Psoas muscle (tissue), 8 donors: ENCODE results near the gene PRSS21. TPM values are rescaled to one million over a fixed set of nuclear protein-coding genes. Genes with fewer than 3 reads are reported as not detected.

Source experiments
- ATAC-seq, 4 donors: fragments of 200-7000 bp; cut with Tn5 transposase; one replicate each; pipeline ENCODE4 v1.9.1; 2020; ENCODE audit warnings: moderate library complexity in 3 of 4, mild to moderate bottlenecking in 2 of 4
- DNase-seq, 2 donors: peaks; one replicate each; pipeline ENCODE4 v3.0.0-alpha.2; 2020
- H3K27ac ChIP-seq: fragments of 200-600 bp; one replicate; pipeline ENCODE4 v1.8.0; 2022
- H3K27me3 ChIP-seq, 3 donors: fragments of 200-600 bp in 1 of 3; one replicate each; pipeline versions ENCODE4 v1.6.1 to v1.8.0; 2013 to 2022; ENCODE audit warnings: low read length in 2 of 3, mild to moderate bottlenecking in 2 of 3, moderate library complexity in 1 of 3; ENCODE audit not compliant: insufficient read depth in 3 of 3
- H3K36me3 ChIP-seq, 2 donors: fragments of 200-600 bp in 1 of 2; one replicate each; pipeline versions ENCODE4 v1.6.1 to v1.8.0; 2013 to 2022; ENCODE audit warnings: low read depth in 1 of 2, mild to moderate bottlenecking in 1 of 2, moderate library complexity in 1 of 2; ENCODE audit not compliant: insufficient read depth in 1 of 2
- H3K4me1 ChIP-seq: fragments of 200-600 bp; one replicate; pipeline ENCODE4 v1.8.0; 2022
- H3K4me3 ChIP-seq: fragments of 200-600 bp; one replicate; pipeline ENCODE4 v1.8.0; 2022; ENCODE audit warnings: mild to moderate bottlenecking
- H3K9me3 ChIP-seq: fragments of 200-600 bp; one replicate; pipeline ENCODE4 v1.8.0; 2022
- CTCF ChIP-seq: fragments of 200-600 bp; IDR thresholded peaks from one replicate; pipeline ENCODE4 v1.8.0; 2022; ENCODE audit warnings: antibody characterized with exemption
- WGBS, 3 donors: extraction: QIAGEN DNeasy Blood & Tissue Kit; methylation state at CpG; one replicate each; pipeline versions ENCODE4 v1.1.6 to v1.1.7; 2013; 5-methylcytosine and 5-hydroxymethylcytosine counted together
- intact Hi-C, 2 donors: fragments of 100-400 bp; cut with DNase I; formaldehyde crosslinking; loops; one replicate each; pipeline versions ENCODE4 v1.11.0 to v1.14.2; 2022
- polyA plus RNA-seq, 3 donors: library from polyadenylated mRNA; stranded (reverse); fragments of 200-250 nt; gene quantifications; one replicate each; pipeline ENCODE4 v1.2.3, GENCODE V29; 2013
- total RNA-seq, 4 donors: library from RNA; stranded (reverse); fragmentation: NEBNext Ultra II Directional in 2 of 4; extraction: Animal tissue kit (Norgen Biotek cat#: 25700) in 2 of 4; gene quantifications; one replicate each; pipeline versions ENCODE4 v1.2.1 to v1.2.4, GENCODE V29; 2021 to 2023
- donor health status: healthy with polysubstance abuse.
- donor health status: DM: no; HTN: no; CAD: no; lungs with moderate emphysema.
- donor health status: Bipolar disorder and iron deficiency.
- donor health status: healthy.
- donor health status: DM: yes; HTN: yes; CAD: no.
- donor health status: DM: no; HTN: no; CAD: no.
- donor health status: DM: no; HTN: no; CAD: no.
- donor health status: DM: yes; HTN: yes; CAD: no.

Gene PRSS21
- total and polyA plus RNA-seq, 7 donors: 0.05 to 0.20 (median 0.10) TPM; not detected in 4

- no peak overlapping the region for H3K27ac ChIP-seq
- no peak for TF ChIP-seq CTCF
- intact Hi-C loops: no loop called here
- WGBS, 3 donors: 81 to 87% (median 81%) methylated on average over 18 of the region's 18 CpGs
- no peaks in the 10 kb centered on the region for H3K4me1 ChIP-seq
- H3K36me3 ChIP-seq: no peaks in the 10 kb centered on the region
- no peaks in the 10 kb centered on the region for H3K9me3 ChIP-seq
- DNase-seq (no peak), ATAC-seq (no peak)
- H3K4me3 ChIP-seq: no peak overlapping the region
- H3K27me3 ChIP-seq: peaks cover 0 to 12% (median 2%) of the 10 kb centered on the region in 3 donors
These were observed 2.3 kb downstream of the PRSS21 start for GRCh38 chr16:2819179-2819938.

- ATAC-seq (no peak), DNase-seq (no peak)
- no peak for TF ChIP-seq CTCF
- WGBS, 3 donors: 63 to 66% (median 65%) methylated on average over 16 to 17 of the region's 17 CpGs
- H3K36me3 ChIP-seq: no peaks in the 10 kb centered on the region
- no peak overlapping the region for H3K27ac ChIP-seq
- no peaks in the 10 kb centered on the region for H3K4me1 ChIP-seq
- intact Hi-C loops: no loop called here
- H3K9me3 ChIP-seq: no peaks in the 10 kb centered on the region
- H3K27me3 ChIP-seq: peaks cover 0 to 9% (median 2%) of the 10 kb centered on the region in 3 donors
- no peak overlapping the region for H3K4me3 ChIP-seq
These were observed 3.1 kb downstream of the PRSS21 start for GRCh38 chr16:2819939-2820835.

GRCh38 chr16:2820836-2821486 is 3.9 kb downstream of the PRSS21 start:
- Histone ChIP-seq H3K27me3 (peaks cover 0 to 8% (median 2%) of the 10 kb centered on the region in 3 donors), H3K4me3 (no peak overlapping the region), H3K27ac (no peak overlapping the region), H3K9me3 (no peaks in the 10 kb centered on the region), H3K36me3 (no peaks in the 10 kb centered on the region), H3K4me1 (no peaks in the 10 kb centered on the region)
- no peak for TF ChIP-seq CTCF
- DNase-seq (no peak), ATAC-seq (no peak)
- 73 to 75% (median 75%) methylated on average over 14 of the region's 14 CpGs for WGBS, 3 donors
- intact Hi-C loops: no loop called here

GRCh38 chr16:2821487-2822157 is 4.6 kb downstream of the PRSS21 start:
- Histone ChIP-seq H3K27me3 (peaks cover 0 to 5% (median 2%) of the 10 kb centered on the region in 3 donors), H3K4me3 (no peak overlapping the region), H3K36me3 (no peaks in the 10 kb centered on the region), H3K27ac (no peak overlapping the region), H3K4me1 (no peaks in the 10 kb centered on the region), H3K9me3 (no peaks in the 10 kb centered on the region)
- TF ChIP-seq CTCF: no peak
- ATAC-seq: no peak
- no peak for DNase-seq
- WGBS, 3 donors: 68 to 77% (median 72%) methylated on average over 9 of the region's 9 CpGs
- intact Hi-C loops: no loop called here
